ENCODE measurements around the gene TAS2R16. TPM values are rescaled to one million over a fixed set of nuclear protein-coding genes. Genes with fewer than 3 reads are reported as not detected.

The TAS2R16 gene
- total RNA-seq, 1 experiment from 2014 or later: not detected

DNA sequence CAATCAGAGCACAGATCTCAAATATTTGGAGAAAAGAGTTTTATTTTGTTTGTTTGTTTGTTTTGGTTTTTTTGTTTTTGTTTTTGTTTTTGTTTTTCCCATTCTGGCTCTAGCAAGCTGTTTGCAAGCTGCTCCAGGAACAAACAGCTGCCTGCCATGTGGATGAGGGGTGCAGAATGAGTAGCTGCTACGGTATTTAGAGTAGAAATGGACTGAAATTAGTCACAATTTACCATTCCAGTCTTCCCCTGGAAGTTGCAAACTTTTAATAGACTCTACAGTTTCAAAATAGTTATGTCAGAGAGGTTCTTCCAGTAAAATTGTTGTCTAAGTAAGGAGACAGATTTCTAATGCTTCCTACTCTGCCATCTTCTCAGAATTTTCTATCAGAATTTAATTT, 27.1 kb upstream of the TAS2R16 start:
- no peak overlapping the region for H2BK20ac ChIP-seq (ENCODE audit: low read depth, low read length, poor library complexity, severe bottlenecking)
- no peak overlapping the region for H3K4ac ChIP-seq (ENCODE audit: low read depth, low read length)
- H4K8ac ChIP-seq (replicated peaks; ENCODE audit: insufficient read length, low read depth, low read length): no peak overlapping the region
- no peaks in the 10 kb centered on the region for H3K36me3 Mint-ChIP-seq (ENCODE audit: insufficient read depth in 1 of 3, low read depth in 3 of 3)
- no peak overlapping the region for H2BK15ac ChIP-seq (ENCODE audit: low read depth, low read length)
- H3K14ac ChIP-seq (ENCODE audit: insufficient read depth, low read length): no peak overlapping the region
- H4K20me1 ChIP-seq (ENCODE audit: control insufficient read depth, insufficient read depth, insufficient read length): no peaks in the 10 kb centered on the region
- no peaks in the 10 kb centered on the region for H3K27me3 ChIP-seq (ENCODE audit: insufficient read depth, low read length)
- no peak overlapping the region for H3K9ac ChIP-seq (ENCODE audit: extremely low read depth, insufficient read length, low read length)
- no peak overlapping the region for H3T11ph ChIP-seq (ENCODE audit: low read length)
- no peaks in the 10 kb centered on the region; a peak in 1 of 4 replicates for H3K4me1 Mint-ChIP-seq
- H2AFZ ChIP-seq (ENCODE audit: low read length): no peak overlapping the region
- WGBS (ENCODE audit: extremely low coverage, insufficient read length, low lambda C conversion rate): no CpG with 5 or more reads among the region's 1 CpG
- no peak overlapping the region for H3K23ac ChIP-seq (ENCODE audit: insufficient read length, low read depth, low read length)
- no peak for DNase-seq
- H3K27ac ChIP-seq (ENCODE audit: insufficient read length, low read depth, low read length): no peak overlapping the region
- H3K4me3 Mint-ChIP-seq: no peak overlapping the region
- H3K27ac Mint-ChIP-seq: no peak overlapping the region
- no peak overlapping the region for H2BK12ac ChIP-seq (ENCODE audit: insufficient read length, low read depth, low read length)
- no peak overlapping the region for H4K5ac ChIP-seq (ENCODE audit: insufficient read length, low read depth, low read length)
- no peaks in the 10 kb centered on the region for H3K9me3 Mint-ChIP-seq
- H3K27me3 Mint-ChIP-seq (ENCODE audit: low read depth): no peaks in the 10 kb centered on the region
- H3K9me3 ChIP-seq (ENCODE audit: control insufficient read depth, low read depth, low read length): no peaks in the 10 kb centered on the region
- H3K18ac ChIP-seq (ENCODE audit: insufficient read length, low read depth, low read length): no peak overlapping the region
- no peak overlapping the region for H2BK5ac ChIP-seq (ENCODE audit: insufficient read length, low read length)
- H3K56ac ChIP-seq (ENCODE audit: insufficient read length, low read depth, low read length): no peak overlapping the region
- no peaks in the 10 kb centered on the region for H3K79me2 ChIP-seq (ENCODE audit: insufficient read depth, low read length)
- TF ChIP-seq, protein P1, sequence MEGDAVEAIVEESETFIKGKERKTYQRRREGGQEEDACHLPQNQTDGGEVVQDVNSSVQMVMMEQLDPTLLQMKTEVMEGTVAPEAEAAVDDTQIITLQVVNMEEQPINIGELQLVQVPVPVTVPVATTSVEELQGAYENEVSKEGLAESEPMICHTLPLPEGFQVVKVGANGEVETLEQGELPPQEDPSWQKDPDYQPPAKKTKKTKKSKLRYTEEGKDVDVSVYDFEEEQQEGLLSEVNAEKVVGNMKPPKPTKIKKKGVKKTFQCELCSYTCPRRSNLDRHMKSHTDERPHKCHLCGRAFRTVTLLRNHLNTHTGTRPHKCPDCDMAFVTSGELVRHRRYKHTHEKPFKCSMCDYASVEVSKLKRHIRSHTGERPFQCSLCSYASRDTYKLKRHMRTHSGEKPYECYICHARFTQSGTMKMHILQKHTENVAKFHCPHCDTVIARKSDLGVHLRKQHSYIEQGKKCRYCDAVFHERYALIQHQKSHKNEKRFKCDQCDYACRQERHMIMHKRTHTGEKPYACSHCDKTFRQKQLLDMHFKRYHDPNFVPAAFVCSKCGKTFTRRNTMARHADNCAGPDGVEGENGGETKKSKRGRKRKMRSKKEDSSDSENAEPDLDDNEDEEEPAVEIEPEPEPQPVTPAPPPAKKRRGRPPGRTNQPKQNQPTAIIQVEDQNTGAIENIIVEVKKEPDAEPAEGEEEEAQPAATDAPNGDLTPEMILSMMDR (conservative IDR thresholded peaks at IDR 0.05): no peak
- H2BK120ac ChIP-seq (ENCODE audit: low read depth, low read length, poor library complexity, severe bottlenecking): no peak overlapping the region
- no peaks in the 10 kb centered on the region for H3K79me1 ChIP-seq (ENCODE audit: insufficient read depth, low read depth, low read length, poor library complexity, severe bottlenecking)
- H3K4me2 ChIP-seq (ENCODE audit: insufficient read depth, insufficient read length, low read length): no peak overlapping the region
- no peak overlapping the region for H4K91ac ChIP-seq (ENCODE audit: insufficient read length, low read depth, low read length)
- no peaks in the 10 kb centered on the region for H3K4me1 ChIP-seq (ENCODE audit: insufficient read depth, low read length)
- no peak overlapping the region for H2AK5ac ChIP-seq (ENCODE audit: insufficient read length, low read length)
- H3K23me2 ChIP-seq (ENCODE audit: insufficient read length, low read depth, low read length, poor library complexity, severe bottlenecking): no peaks in the 10 kb centered on the region
